Ramos (cell line): ENCODE measurements around the gene ASTL.

Experiments
- in situ Hi-C: fragments of 300-500 bp; cut with MboI; formaldehyde crosslinking; loops from one replicate; pipeline ENCODE4 v1.14.3; 2022; ENCODE audit warnings: low sequenced_read_pairs; ENCODE audit not compliant: unreplicated experiment

ASTL gene

GRCh38 chr2:96105152-96105915 lies 33.0 kb downstream of the ASTL start:
- in situ Hi-C loops, result loop anchor here (25.0 kb wide), 2 partner anchors 93 to 407 kb away; partner anchors contain the start of gene NEURL3

- in situ Hi-C loops, result loop anchor here (25.0 kb wide), 2 partner anchors 92 to 408 kb away; partner anchors contain the start of gene NEURL3
Measured at GRCh38 chr2:96104487-96104861, 33.8 kb downstream of the ASTL start.

DNA sequence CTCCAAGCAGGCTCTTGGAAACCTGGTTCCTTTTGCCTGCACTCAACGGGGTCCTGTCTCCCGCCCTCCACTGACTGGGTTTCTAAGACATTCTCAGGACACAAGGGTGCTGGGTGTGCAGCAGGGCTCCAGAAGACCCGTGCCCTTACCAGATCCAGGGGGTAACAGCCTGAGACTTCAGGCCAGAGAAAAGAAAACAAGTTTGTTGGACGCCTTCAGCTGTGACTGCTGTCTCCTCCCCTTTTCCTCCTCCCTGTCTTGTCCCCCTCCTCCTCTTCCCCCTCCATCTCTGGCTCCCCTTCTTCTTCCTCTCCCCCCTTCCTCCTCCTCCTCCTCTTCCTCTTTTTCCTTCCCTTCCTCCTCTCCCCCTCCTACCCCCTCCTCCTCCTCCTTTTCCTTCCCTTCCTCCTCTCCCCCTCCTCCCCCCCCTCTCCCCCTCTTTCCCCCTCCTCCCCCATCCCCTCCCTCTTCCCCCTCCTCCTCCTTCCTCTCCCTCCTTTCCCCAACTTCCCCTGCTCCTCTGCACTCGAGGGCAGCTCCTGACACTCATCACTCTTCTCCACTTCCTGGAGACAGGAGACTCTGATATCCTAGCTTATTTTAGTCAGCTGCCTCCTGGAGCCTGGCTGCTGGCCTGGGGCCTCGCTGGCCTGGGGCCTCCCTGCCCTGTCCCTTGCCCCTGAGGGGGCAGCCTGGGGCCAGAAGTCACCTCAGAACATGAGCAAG lies 34.4 kb downstream of the ASTL start:
- in situ Hi-C loops, result loop anchor here (25.0 kb wide), 2 partner anchors 92 to 408 kb away; partner anchors contain the start of gene NEURL3

DNA sequence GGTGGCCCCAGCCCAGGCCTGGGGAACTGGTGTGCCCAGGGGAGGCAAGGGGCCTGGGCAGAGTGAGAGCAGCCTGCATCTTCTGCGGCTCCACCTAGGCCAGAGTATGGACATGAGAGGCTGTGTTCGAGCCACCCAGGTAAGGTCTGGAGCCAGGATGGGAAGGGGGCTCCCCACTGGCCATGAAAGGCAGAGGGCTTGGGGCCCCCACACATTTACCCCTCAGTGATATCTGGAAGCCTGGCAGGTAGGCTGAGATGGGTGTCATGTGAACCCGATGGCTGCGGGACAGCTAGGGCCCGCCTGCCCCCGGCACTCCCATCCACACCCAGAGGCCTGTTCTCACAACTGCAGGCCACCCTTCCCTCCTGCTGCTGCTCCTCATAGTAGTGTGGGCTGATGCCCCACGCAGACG lies 35.1 kb downstream of the ASTL start:
- in situ Hi-C loops, result loop anchor here (25.0 kb wide), 2 partner anchors 91 to 409 kb away; partner anchors contain the start of gene NEURL3

DNA sequence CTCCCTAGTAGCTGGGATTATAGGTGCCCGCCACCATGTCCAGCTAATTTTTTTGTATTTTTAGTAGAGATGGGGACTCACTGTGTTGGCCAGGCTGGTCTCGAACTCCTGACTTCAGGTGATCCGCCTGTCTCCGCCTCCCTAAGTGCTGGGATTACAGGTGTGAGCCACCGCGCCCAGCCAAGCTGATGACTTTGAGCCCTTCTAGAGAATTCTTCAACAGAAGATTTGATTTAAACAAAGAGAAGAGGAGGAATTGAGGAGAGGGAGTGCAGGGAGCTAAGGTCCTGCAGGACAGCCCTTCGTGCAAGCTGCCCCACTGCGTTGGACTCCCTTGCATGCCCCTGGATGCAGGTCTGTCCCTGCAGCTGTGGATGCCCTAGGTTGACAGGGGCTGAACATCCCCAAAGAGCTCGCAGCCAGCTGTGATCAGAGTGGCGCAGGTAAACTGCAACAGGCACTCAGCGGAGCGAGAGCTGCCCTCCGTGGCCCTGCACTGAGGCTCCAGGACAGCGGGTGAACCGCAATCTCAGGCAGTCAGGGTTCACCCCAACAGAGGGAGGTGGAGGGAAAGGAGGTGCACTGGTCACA lies 35.6 kb downstream of the ASTL start:
- in situ Hi-C loops, result loop anchor here (25.0 kb wide), 2 partner anchors 90 to 410 kb away; partner anchors contain the start of gene NEURL3

GRCh38 chr2:96100893-96101304 lies 37.4 kb downstream of the ASTL start:
- in situ Hi-C loops, result loop anchor here (25.0 kb wide), 2 partner anchors 89 to 411 kb away; partner anchors contain the start of gene NEURL3

DNA sequence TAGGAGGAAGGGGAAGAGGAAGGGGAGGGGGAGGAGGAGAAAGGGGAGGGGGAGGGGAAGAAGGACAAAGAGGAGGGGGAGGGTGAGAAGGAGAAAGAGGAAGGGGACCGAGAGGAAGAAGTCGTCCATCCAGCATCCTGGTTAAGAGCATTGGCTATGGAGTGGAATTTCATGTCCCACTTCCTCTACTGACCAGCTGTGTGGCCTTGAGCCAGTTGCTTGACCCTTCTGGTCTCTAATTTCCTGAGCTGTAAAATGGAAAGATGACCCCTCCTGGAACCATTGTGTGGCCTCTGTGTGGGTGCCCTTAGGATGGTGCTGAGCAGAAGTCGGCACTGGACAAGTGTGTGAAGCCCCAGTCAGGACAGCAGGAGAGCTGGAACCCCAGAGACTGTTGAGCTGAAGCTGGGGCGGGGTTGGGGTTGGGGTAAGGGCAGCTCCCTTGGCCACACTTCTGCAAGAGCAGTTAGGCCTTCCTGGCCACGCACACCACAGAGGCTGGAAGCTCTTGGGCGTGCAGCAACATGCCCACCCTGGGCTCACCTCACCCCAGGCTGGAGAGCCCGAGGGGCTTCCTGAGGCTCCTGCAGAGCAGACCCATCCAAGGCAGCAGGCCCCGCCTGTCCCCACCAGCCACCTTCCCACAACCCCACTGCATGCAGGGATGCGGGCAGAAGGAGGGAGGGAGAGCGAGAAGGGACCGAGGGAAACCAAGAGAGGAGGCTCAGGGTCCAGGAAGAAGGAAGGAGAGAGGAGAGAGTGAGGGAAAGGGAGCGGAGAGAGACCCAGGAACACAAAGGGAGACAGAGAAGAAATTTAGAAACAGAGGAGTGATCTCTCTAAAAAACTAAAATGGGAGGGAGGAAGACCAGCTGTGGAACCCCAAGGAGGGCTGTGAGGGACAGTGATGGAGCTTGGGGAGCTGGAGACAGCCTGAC lies 38.2 kb downstream of the ASTL start:
- in situ Hi-C loops, result loop anchor here (25.0 kb wide), 2 partner anchors 88 to 412 kb away; partner anchors contain the start of gene NEURL3

- in situ Hi-C loops, result no loop called here
Measured at GRCh38 chr2:96098900-96099590, 39.3 kb downstream of the ASTL start.

GRCh38 chr2:96097951-96098823 lies 40.1 kb downstream of the ASTL start:
- in situ Hi-C loops, result no loop called here

DNA sequence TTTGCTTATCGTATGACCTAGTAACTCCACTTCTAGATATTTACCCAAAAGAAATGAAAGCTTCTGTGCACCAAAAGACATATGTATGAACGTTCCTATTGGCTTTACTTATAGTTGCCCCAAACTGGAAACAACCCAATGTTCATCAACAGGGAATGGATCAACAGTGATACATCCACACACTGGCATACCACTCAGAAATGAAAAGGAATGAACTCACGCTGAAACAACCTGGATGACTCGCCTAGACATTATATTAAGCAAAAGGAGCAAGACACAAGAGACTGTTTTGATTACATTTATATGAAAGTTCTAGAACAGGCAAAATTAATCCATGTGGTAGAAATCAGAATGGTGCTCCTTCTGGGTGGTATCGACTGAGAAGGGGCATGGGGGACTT lies 40.9 kb downstream of the ASTL start:
- in situ Hi-C loops, result no loop called here

- in situ Hi-C loops, result no loop called here
Measured at GRCh38 chr2:96095116-96095636, 43.1 kb downstream of the ASTL start.

DNA sequence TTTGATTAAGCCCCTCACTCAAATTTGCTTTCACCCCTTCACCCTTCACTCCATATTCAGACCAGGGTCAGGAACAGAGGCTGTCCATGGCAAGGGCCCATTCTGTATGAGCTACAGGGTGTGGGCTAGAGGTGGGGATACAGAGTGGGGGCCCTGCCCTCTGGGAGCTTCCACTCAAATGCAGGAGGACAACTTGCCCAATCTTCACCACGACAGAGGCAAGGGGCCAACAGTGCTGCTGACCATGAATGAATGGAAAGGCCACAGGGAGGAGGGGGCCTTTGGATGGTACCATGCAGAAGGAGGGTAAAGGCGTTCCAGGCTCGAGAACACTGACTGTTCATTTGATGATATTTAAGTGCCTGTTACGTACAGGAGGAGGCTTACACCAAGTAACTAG lies 44.8 kb downstream of the ASTL start:
- in situ Hi-C loops, result no loop called here

GRCh38 chr2:96092951-96093350 lies 45.4 kb downstream of the ASTL start:
- in situ Hi-C loops, result no loop called here

- in situ Hi-C loops, result no loop called here
Measured at GRCh38 chr2:96092573-96092877, 45.8 kb downstream of the ASTL start.

- in situ Hi-C loops, result no loop called here
Measured at GRCh38 chr2:96091711-96092572, 46.4 kb downstream of the ASTL start.

DNA sequence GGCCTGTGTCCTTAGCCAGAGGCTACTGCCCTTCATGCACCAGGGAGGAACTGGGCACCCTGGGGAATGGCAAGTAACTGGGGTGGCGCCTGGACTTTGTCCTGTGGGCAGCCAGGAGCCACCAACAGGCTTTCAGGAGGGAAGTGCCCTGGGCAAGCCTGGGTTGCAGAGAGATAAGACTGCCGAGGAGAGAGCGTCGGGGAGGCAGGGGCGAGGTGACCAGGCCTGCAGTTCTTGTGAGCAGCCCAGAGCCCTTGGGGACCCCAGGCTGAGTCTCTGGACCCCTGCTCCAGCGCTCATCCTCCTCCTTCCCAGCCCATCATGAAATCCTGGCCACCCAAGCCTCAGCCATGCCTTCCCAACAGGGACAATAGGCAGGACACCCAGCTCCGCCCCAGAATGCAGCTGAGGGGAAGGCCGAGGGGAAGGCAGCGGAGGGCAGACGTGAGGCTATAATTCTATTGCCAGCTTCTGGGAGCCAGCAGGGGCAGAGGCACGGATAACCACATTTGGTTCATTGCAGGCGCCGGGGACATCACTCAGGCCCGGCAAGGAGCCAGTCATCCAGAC lies 47.1 kb downstream of the ASTL start:
- in situ Hi-C loops, result no loop called here
